Stimulated activated CD4-positive, alpha-beta T cell treated with anti-CD3 and anti-CD28 coated beads, TNF-alpha, amount 100 ng/mL, for 48 hours (primary cell): ENCODE results near the gene ACTBL2.
"Not testable (repeated sequence)": the region's sequence is repeated elsewhere in the genome, so short reads cannot be mapped to it uniquely, and the experiment has no call there.

Experiments used
- DNase-seq, 3 donors: peaks; one replicate each; pipeline ENCODE4 v3.0.0-alpha.2; 2020; ENCODE audit warnings: low read depth in 3 of 3

The ACTBL2 gene

GRCh38 chr5:57494104-57495098 is 11.8 kb upstream of the ACTBL2 start:
- DNase-seq: peak; percentile 28 to 41 (median 36)

GRCh38 chr5:57493034-57493433 is 10.4 kb upstream of the ACTBL2 start:
- DNase-seq: no peak

- DNase-seq: no peak
Observed at GRCh38 chr5:57492632-57493031, 10.0 kb upstream of the ACTBL2 start.

- no peak for DNase-seq
Observed at GRCh38 chr5:57491369-57491965, 8.9 kb upstream of the ACTBL2 start.

- no peak for DNase-seq
Observed at GRCh38 chr5:57488215-57488955, 5.8 kb upstream of the ACTBL2 start.

GRCh38 chr5:57486027-57486602 is 3.5 kb upstream of the ACTBL2 start:
- no peak for DNase-seq

- DNase-seq: no peak
Observed at GRCh38 chr5:57478826-57479225, 3.8 kb downstream of the ACTBL2 start.

GRCh38 chr5:57476601-57477056 is 6.0 kb downstream of the ACTBL2 start:
- no peak for DNase-seq

- DNase-seq: no peak
Observed at GRCh38 chr5:57470339-57470738, 12.3 kb downstream of the ACTBL2 start.

- DNase-seq: no peak
Observed at GRCh38 chr5:57468481-57469163, 14.0 kb downstream of the ACTBL2 start.

GRCh38 chr5:57466544-57466943 is 16.1 kb downstream of the ACTBL2 start:
- DNase-seq: no peak

GRCh38 chr5:57460056-57460455 is 22.6 kb downstream of the ACTBL2 start:
- not testable (repeated sequence) for DNase-seq

- DNase-seq: no peak
Observed at GRCh38 chr5:57458443-57458842, 24.2 kb downstream of the ACTBL2 start.

- no peak for DNase-seq
Observed at GRCh38 chr5:57456531-57457135, 26.0 kb downstream of the ACTBL2 start.

- DNase-seq: no peak
Observed at GRCh38 chr5:57455511-57456455, 26.8 kb downstream of the ACTBL2 start.

GRCh38 chr5:57454896-57455295 is 27.7 kb downstream of the ACTBL2 start:
- DNase-seq: no peak

- no peak for DNase-seq
Observed at GRCh38 chr5:57453728-57454127, 28.9 kb downstream of the ACTBL2 start.

GRCh38 chr5:57452885-57453284 is 29.7 kb downstream of the ACTBL2 start:
- DNase-seq: no peak

- DNase-seq: no peak
Observed at GRCh38 chr5:57450991-57451876, 31.4 kb downstream of the ACTBL2 start.
